CD4-positive, alpha-beta T cell treated with Interleukin-17A for 1 hour (primary cell): ENCODE data around the gene ASB8.
A peak's percentile ranks its signal among the peaks of the same experiment; 100 is the strongest.
"Not testable (repeated sequence)": the region's sequence is repeated elsewhere in the genome, so short reads cannot be mapped to it uniquely, and the experiment has no call there.

ENCODE experiments used
- DNase-seq: peaks from one replicate; pipeline ENCODE4 v3.0.0-alpha.2; 2020

The ASB8 gene

GRCh38 chr12:48131517-48131916 lies 25.8 kb downstream of the ASB8 start:
- no peak for DNase-seq

DNA sequence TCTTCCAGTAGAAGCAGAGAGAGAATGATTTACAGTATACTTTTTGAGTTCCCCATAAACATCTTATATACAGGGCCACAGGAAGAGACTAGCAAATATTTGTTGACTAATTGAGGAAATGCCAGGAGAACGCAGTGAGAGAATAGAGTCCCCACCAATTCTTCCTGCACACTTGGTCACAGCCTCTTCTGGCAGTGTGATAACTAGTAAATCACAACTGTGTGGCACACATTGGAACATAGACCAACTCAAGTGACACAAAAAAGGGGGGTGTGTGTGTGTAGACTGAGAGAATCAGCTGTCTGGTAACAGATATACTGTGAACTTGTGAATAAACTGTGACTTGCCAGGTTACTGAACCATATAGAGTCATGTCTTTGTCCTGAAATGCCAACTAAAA lies 27.9 kb downstream of the ASB8 start:
- DNase-seq: no peak

DNA sequence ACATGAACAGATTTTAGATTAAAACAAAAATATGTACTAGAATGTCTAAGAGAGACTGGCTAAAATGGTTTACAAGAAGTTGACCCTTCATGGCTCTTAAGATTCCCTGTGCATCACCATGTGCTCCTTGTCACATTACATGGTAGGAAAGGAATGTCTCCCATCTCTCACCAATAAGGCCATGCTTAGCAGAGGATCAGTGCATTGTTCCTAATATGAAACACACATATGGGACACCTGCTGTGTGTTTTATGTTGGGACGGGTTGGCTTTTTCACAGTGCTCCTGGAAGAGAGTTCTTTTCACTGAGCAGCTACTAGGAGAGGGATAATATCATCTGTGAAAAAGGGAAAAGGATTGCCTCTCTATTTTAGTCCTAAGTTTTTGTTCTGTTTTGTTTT lies 28.5 kb downstream of the ASB8 start:
- DNase-seq: no peak

- DNase-seq: no peak
These were observed 30.2 kb downstream of the ASB8 start for GRCh38 chr12:48126953-48127630.

GRCh38 chr12:48125985-48126384 lies 31.3 kb downstream of the ASB8 start:
- no peak for DNase-seq

DNA sequence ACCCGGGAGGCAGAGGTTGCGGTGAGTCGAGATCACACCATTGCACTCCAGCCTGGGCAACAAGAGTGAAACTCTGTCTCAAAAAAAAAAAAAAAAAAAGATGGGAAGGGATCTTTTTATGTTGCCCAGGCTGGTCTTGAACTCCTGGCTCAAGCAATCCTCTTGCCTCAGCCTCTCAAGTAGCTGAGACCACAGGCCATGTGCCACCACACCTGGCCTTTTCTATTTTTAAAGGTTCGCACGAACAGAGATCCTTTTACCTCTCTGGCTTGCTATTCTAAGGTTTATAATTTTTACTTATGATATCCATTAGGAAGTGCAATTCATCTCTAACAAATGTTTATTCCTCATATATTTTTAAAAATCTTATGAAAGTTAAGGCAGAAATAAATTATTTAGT lies 31.8 kb downstream of the ASB8 start:
- not testable (repeated sequence) for DNase-seq

DNA sequence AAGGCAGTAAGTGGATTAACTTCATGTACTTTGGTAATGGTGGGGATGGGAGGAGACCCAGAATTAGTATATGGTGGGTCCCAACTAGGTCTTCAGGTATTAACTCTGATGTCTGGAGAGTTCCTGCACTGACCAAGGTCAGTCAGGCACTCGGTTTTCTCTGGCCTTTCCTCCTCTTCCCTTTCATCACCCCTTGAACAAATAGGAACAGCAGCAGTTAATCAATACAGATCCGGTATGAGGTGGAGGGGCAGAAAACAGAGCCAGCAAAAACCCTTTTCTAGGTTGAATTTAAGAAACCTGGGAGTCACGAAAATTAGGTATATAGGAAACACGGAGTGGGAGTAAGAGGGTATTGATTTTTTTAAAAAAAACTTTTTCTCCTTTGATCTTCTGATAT lies 34.1 kb downstream of the ASB8 start:
- no peak for DNase-seq

GRCh38 chr12:48122065-48122834 lies 35.1 kb downstream of the ASB8 start:
- DNase-seq: no peak

DNA sequence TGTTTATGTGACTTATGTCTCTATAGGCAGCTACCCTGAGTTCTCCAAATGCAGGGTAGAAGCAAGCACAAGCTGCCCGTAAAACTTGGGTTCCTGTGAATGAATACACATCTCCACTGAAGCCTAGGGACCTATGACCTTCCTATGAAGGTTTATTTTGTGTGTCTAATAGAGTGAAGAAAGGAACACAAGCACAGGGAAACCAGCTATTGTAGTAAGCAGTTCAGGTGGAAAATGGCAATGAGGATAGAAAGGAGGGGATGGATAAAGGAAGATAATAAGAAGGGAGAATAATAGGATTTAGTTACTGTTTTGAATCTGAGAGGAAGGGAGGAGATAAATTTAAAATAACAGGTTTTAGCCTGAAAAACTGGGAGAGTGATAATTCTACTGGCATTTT lies 35.8 kb downstream of the ASB8 start:
- DNase-seq: no peak

GRCh38 chr12:48119834-48120195 lies 37.5 kb downstream of the ASB8 start:
- DNase-seq: no peak

- DNase-seq: peak; percentile 79
These were observed 38.1 kb downstream of the ASB8 start, which contains the start of gene PFKM for GRCh38 chr12:48119078-48119833. Gene PFKM (plus strand): TSS chr12:48119364. CDS start chr12:48122775, 3,411 bp downstream.

DNA sequence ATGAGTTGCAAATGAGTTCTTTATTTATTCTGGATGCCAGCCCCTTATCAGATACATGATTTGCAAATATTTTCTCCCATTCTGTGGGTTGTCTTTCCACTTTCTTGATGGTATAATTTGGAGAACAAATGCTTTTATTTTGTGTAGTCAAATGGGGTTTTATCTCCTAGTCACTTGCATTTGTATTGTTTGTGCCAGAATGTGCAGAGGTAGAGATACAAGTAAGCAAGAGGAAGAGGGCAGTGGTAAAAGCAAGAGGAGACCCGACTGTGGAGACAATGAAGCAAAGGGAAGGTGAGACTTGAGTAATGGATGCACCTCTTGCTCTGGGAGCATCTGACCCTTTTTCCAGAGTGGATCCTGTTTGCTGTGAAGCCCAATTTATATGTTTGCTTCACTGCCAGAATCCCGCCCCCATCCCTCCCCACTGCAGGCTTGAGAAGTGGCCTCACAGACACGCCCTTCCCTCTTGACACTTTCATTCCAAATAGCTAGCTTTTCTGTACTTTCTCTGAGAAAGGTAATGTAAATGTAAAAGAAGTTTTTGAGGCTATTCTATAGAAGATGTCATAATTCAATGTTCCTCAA lies 38.9 kb downstream of the ASB8 start:
- DNase-seq: no peak

- DNase-seq: no peak
These were observed 41.4 kb downstream of the ASB8 start for GRCh38 chr12:48115957-48116356.

DNA sequence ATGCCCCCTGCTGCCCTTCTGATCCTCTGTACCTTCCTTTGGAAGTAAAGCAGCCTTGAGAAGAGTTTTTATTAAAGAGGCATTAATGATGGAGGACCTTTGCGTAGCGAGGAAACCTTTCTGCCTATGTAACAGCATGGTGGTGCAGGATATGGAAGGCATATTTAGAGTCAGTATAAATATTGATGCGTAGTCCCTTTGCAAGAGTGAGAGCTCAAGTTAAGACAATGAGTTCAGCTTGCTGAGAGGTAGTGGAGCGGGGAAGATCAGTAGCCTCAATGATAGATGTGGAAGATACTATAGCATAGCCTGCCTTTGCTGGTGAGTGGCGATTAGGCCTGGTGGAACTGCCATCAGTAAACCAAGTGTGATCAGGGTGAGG lies 46.0 kb downstream of the ASB8 start:
- DNase-seq: not testable (repeated sequence)

GRCh38 chr12:48110691-48111311 lies 46.5 kb downstream of the ASB8 start:
- DNase-seq: no peak

- DNase-seq: no peak
These were observed 47.9 kb downstream of the ASB8 start for GRCh38 chr12:48109424-48109823.

DNA sequence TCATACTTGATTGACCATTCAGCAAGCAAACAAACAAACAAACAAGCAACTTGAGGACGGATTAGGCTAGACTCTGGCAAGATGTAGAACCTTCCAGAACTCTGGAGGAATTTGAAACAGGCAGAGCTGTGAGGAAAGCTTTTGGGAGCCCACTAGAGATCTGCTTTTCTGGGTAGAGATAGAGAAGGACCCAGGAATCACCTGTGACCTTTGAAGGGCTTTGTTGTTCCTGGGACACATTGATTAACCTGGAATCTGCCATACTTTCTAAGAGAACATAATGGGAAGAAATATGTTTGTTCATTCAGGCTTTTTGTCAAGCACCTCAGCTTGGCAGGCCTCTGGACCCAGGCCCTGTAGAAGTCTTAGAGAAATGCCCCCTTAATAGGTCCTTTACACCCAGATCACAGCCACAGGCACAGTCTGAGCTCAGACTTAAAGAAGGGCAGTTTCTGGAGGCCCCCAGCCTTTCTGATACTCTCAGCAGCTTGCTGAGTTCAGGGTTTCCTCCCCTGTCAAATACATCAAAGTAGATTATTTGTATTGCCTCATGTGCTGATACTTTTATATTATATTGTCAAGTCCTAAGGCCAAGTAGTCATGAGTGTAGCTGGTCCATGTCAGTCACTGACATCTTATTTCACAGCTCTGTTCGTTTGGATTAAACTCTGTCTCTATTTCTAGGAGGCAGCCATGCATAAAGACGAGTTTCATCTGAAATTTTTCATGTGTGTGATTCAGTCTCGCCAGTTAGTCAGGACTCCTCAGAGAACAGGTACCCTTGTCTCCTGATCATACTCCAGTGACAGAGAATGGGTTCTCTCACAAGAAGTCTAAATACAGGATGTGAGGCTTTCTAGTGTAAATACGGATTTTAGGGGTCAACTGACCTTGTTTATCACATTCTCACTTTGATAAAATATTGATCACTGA lies 50.4 kb downstream of the ASB8 start:
- DNase-seq: no peak

GRCh38 chr12:48105867-48106680 lies 51.2 kb downstream of the ASB8 start, which contains the start of gene SENP1:
Gene SENP1 (minus strand): TSS chr12:48106079. CDS start chr12:48101472, 4,607 bp downstream.
- DNase-seq: peak; percentile 94

GRCh38 chr12:48105321-48105866 lies 51.9 kb downstream of the ASB8 start:
- peak; percentile 72 for DNase-seq

DNA sequence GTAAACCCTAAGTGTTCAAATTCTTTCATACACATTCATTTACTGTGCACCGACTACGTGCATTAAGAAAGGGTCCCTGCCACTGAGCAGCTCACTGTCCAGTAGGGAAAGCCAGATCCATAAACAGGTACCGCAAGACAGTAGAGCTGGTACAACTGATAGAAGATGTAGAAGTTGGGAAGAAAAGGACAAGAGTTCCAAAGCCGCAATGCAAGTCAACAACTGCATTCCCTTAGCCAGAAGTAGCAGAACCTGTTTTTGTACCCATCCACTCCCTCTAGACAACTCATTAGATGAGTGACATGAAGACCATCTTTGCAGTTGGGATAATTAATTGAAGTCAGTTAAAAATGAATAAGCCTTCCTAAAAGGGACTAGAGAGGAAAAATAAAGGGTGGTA lies 52.8 kb downstream of the ASB8 start:
- DNase-seq: no peak
